GM21528 (cell line): ENCODE results near the gene ITPR1.

Source experiments
- ATAC-seq: cut with Tn5 transposase; IDR thresholded peaks from one replicate; pipeline ENCODE4 v1.9.1; 2021; ENCODE audit warnings: mild to moderate bottlenecking, moderate library complexity; ENCODE audit not compliant: unreplicated experiment, low FRiP score

Gene ITPR1

GRCh38 chr3:4674216-4674615 lies 181.1 kb downstream of the ITPR1 start:
- ATAC-seq = no peak

- ATAC-seq = no peak
Measured at GRCh38 chr3:4675704-4676103, 182.6 kb downstream of the ITPR1 start.

- no peak for ATAC-seq
Measured at GRCh38 chr3:4678320-4678719, 185.2 kb downstream of the ITPR1 start.

GRCh38 chr3:4680227-4680691 lies 187.1 kb downstream of the ITPR1 start:
- ATAC-seq = no peak

GRCh38 chr3:4680871-4681300 lies 187.7 kb downstream of the ITPR1 start:
- no peak for ATAC-seq

- no peak for ATAC-seq
Measured at GRCh38 chr3:4681301-4681700, 188.2 kb downstream of the ITPR1 start.

- no peak for ATAC-seq
Measured at GRCh38 chr3:4684117-4684516, 191.0 kb downstream of the ITPR1 start.

GRCh38 chr3:4684976-4685375 lies 191.8 kb downstream of the ITPR1 start:
- no peak for ATAC-seq

- ATAC-seq = no peak
Measured at GRCh38 chr3:4685673-4686345, 192.7 kb downstream of the ITPR1 start.

- ATAC-seq = no peak
Measured at GRCh38 chr3:4686619-4687018, 193.5 kb downstream of the ITPR1 start.

GRCh38 chr3:4687167-4687566 lies 194.0 kb downstream of the ITPR1 start:
- no peak for ATAC-seq

- no peak for ATAC-seq
Measured at GRCh38 chr3:4687596-4687995, 194.4 kb downstream of the ITPR1 start.

- no peak for ATAC-seq
Measured at GRCh38 chr3:4688411-4688810, 195.3 kb downstream of the ITPR1 start.

GRCh38 chr3:4689021-4689420 lies 195.9 kb downstream of the ITPR1 start:
- ATAC-seq = no peak

- ATAC-seq = no peak
Measured at GRCh38 chr3:4690277-4690676, 197.1 kb downstream of the ITPR1 start.

GRCh38 chr3:4693620-4694019 lies 200.5 kb downstream of the ITPR1 start:
- peak; percentile 89 for ATAC-seq

- no peak for ATAC-seq
Measured at GRCh38 chr3:4695846-4696245, 202.7 kb downstream of the ITPR1 start.

- no peak for ATAC-seq
Measured at GRCh38 chr3:4696266-4696665, 203.1 kb downstream of the ITPR1 start.

- ATAC-seq = no peak
Measured at GRCh38 chr3:4698125-4698821, 205.1 kb downstream of the ITPR1 start.

- no peak for ATAC-seq
Measured at GRCh38 chr3:4703054-4703480, 209.9 kb downstream of the ITPR1 start.

- ATAC-seq = no peak
Measured at GRCh38 chr3:4704552-4704951, 211.4 kb downstream of the ITPR1 start.

GRCh38 chr3:4707324-4707723 lies 214.2 kb downstream of the ITPR1 start:
- ATAC-seq = no peak
